ACHN (cell line): ENCODE measurements around the gene TMEM9B.
A peak's percentile ranks its signal among the peaks of the same experiment; 100 is the strongest.
"Not testable (repeated sequence)": the region's sequence is repeated elsewhere in the genome, so short reads cannot be mapped to it uniquely, and the experiment has no call there.

Source experiments
- DNase-seq: peaks from one replicate; pipeline ENCODE4 v3.0.0-alpha.2; 2015
- in situ Hi-C: cut with HindIII; loops from 2 replicates; pipeline ENCODE4 v1.10.0; 2017; ENCODE audit warnings: low sequenced_read_pairs, low pct_ligation_motif_present, low pct_unique_long_range_greater_than_20kb

The TMEM9B gene

DNA sequence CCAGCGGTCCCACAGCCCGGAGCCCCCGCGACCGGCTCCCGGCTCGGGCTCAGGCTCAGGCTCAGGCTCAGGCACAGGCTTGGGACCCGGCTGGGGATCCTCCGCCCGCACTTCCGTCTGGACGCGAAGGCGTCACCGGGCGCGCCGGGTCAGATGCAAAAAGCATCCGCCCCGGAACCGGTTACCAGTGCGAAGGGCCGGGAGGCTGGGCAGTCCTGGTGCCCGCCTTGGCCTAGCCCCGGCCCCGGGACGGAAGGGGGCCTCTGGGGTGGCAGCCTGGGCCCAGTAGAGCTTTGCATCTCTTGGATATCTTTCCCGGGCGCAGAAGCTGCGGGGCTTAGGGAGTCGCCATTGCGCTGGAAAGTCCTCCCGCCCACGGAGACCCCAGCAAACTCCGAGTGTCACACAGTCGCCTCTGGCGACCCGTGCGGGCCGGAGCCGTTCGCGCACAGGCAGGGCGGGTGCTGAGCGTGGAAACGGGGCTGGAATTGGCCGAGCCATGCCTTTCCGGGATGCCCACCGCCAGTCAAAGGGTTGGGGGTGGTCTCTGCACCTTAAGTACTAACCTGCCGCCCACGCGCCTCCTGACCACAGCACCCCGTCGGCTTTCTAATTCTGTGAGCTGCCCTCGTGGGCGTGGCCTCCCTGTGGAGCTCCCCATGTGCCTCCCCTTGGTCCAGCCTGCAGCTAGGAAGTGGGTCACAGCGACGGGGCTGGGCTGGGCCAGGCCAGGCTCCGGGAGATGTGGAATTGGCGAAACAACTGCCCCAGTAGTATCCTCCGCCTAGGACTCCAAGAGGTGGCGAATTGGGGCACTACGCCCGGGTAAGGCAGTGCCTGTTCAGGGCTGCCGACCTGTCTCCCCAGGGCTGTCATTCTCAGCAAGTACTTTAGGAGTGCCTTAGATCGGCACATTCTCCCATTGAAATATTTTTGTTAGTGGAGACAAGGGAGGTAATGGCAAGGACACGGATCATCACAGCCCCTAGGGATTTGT, at the start of gene TMEM9B:
Gene TMEM9B, minus strand, starts transcription at position 119 of the 997 bp plus-strand sequence. CDS start 129 bp downstream, outside the sequence.
- DNase-seq, result peak; percentile 89
- in situ Hi-C loops, result no loop called here

DNA sequence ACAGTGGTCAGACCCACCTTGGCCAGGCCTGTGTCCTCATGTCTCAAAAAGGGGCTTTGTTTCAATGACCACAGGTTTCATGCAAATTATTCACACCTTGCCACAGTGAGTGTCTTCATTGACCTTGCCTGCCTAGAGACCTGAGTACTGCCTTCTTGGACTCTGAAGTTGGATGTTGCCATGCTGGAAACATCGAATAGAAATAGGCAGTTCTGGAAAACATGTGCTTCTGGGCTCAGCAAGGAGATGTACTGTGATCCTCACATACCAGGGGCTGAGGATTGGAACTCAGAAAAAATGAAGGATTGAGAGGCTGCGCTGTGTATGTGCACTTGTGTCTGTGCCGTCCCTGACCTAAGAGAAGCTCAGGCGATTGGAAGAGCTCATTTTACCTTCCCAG, 49.1 kb upstream of the TMEM9B start:
- no peak for DNase-seq
- in situ Hi-C loops, result loop anchor here (25.0 kb wide), 1 partner anchor 124 kb away; no protein-coding TSS in a partner anchor

DNA sequence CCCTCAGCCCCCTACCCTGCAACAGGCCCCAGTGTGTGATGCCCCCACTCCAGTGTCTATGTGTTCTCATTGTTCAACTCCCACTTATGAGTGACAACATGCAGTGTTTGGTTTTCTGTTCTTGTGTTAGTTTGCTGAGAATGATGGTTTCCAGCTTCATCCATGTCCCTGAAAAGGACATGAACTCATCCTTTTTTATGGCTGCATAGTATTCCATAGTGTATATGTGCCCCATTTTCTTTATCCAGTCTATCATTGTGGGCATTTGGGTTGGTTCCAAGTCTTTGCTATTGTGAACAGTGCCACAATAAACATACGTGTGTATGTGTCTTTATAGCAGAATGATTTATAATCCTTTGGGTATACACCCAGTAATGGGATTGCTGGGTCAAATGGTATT, 45.3 kb upstream of the TMEM9B start:
- DNase-seq, result not testable (repeated sequence)
- in situ Hi-C loops, result loop anchor here (25.0 kb wide), 1 partner anchor 128 kb away; no protein-coding TSS in a partner anchor

DNA sequence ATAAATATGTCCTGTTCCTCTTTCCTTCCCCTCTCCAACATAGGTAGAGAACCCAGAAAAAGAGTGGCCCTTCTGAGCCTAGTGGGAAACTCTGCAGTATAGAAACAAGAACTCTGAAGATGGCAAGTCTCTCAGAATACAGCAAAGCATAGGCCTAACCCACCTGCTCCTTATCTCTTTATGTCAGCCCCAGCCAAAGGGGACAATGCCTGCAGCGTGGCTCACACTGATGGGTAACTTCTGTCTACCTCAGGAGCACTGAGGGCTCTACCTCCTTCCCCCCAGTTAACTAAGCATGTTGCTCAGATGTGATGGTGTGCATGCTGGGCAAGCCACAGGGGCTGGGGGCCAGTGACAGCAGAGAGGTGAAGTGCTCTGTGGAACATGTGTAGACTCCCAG, 44.4 kb upstream of the TMEM9B start:
- in situ Hi-C loops, result loop anchor here (25.0 kb wide), 1 partner anchor 129 kb away; no protein-coding TSS in a partner anchor
- no peak for DNase-seq

DNA sequence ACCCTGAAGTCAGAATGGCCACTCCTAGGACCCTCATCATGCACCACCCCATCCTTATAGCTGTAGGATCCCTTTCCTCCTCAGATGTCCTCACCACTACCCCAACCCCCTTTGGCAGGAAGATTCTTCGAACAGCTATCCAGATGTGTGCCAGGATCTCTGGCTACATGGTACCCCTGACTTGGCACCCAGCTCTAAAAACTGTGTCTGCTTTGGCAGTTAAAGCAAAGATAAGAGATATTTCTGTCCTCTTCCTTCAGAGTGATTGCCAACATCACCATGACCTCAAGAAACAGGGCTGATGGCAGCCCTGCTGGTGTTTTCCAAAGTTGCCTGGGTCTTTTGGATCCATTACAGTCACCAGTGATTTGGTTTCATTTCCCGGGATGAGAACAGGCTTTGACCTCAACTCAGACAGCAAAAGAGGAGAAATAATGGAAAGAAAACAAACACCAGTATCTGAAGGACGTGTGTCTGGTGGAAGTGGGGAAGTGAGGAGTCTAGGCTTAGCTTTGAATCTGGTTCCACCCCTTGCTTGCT, 43.8 kb upstream of the TMEM9B start:
- in situ Hi-C loops, result loop anchor here (25.0 kb wide), 1 partner anchor 129 kb away; no protein-coding TSS in a partner anchor
- no peak for DNase-seq

DNA sequence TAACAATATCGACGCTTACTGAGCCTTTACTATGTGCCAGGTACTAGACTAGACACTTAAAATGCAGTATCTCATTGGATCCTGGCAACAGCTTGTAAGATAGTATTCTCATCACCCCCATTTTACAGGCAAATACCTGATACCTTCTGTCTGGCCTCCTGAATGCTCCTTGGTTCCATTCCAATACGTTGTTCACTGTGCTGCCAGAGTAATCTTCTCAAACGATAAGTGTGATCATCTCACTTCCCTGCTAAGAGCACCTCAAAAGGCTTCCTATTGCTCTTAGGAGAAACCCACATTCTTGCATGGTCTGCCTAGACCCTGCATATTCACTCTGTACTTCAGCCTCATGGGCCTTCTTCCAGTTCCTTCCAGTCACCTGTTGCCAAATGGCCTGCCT, 40.8 kb upstream of the TMEM9B start:
- in situ Hi-C loops, result loop anchor here (25.0 kb wide), 1 partner anchor 132 kb away; no protein-coding TSS in a partner anchor
- no peak for DNase-seq

DNA sequence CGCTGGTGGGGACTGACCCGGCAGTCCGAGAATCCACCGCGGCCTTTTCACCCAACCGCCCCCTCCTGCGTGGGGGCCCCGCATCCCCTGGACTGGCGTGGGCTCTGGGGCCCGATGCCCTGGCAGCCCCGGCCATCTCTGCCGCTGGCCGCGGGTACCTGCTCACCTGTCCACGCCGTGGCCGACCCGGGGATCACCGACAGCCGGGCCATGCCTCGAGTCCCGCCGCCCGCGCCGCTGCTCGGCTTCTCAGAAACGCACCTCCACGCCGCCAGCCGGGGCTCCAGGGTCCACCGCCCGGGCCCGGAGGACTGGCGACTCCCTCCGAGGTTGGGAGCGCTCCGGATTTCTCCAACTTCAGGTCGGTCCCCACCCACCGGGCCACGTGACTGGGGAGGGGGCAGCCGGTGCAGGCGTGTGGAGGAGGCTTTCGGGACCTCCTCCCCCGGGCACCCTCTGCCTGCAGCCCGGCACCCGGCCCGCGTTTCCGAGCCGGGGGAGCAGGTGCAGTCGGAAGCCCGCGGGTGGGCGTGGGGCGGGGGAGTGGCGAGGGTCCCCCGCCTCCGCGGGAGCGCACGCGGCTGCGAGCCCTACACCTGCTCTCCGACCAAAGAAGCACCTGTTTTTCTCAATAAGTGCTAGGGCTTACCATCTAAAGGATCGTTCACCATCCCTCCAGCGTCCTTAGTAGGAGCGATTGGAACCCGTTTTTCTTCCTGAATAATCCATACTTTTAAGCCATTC, 40.1 kb upstream of the TMEM9B start:
- in situ Hi-C loops, result loop anchor here (25.0 kb wide), 1 partner anchor 133 kb away; no protein-coding TSS in a partner anchor
- no peak for DNase-seq

DNA sequence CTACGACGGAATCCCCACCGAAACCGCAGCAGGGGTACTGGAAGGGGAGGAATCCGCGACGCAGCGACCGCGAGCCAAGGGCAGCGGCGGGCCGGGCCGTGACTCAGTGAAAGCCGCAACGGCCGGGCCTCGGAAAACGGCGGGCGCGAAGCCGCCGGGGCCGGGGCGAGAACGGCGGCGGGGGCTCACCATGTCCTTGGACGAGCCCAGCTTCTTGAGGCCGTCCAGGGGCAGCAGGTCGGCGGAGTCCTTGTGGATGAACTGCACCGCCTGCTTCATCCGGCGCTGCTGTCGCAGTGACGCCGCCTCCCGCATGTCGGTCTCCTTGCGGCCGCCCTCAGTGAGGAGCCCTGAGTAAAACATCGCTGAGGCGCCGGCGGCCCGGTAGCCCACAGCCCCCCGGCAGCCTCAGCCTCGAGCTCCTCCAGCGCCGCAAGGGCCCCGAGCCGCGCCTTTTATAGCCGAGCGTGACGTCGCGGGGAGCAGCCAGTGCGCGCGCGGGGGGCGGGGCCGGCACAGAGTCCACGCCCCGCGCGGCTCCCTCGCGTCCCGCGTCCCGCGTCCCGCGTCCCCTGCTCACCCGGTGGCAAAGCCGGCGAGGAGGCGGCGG, 39.4 kb upstream of the TMEM9B start, which contains the start of gene NRIP3:
Gene NRIP3, minus strand, starts transcription at position 429 of the 610 bp plus-strand sequence. Its CDS starts 66 bp downstream, at position 363.
- in situ Hi-C loops, result loop anchor here (25.0 kb wide), 1 partner anchor 134 kb away; no protein-coding TSS in a partner anchor
- DNase-seq, result peak; percentile 57

DNA sequence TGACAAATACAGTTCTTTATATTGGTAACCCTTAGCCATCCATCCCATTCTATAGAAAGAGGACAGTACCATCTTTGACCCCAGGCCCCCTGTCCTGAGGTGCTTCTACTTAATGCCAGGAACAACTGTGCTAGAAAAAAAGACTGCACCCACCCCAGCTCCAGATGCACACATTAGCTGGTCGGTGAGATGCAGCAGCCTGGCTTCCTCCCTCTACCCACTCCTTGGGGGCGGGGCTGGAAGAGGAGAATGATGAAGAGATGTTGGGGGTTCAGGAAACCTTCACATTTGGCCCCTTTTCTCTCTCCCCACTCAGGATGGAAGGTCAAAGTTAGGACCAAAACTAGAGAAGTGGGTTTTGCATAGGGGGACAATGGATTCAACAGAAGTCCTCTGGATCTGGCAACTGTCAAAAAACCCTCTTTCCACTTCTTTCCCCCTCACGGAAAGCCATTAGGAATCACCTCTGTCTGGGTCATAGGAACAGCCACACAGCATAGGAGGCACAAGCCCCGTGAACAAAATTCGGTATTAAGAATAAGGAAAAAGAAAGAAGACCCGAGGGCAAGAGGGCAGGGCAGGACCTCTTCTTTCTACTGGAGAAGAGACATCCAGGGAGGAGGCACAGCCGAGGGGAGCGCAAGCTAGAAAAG, 38.8 kb upstream of the TMEM9B start:
- no peak for DNase-seq
- in situ Hi-C loops, result loop anchor here (25.0 kb wide), 1 partner anchor 134 kb away; no protein-coding TSS in a partner anchor

DNA sequence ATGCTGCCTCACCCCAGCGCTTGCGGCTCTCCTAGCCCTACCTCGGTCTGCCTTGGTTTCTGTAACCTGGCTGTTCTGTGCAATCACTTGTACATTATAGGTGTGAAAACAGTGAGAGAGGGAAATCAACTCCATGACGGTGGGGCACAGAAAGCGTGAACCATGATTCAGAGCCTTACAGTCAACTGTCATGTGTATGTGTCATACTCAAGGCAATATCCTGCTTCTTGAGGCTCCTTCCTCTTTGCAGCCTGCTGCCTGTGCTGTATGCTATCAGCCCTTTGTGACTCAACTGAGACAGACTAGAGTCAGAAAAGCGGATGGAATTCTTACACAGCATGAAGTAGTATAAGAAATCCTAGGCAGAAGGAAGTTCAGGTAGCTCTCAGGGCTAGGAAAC, 37.5 kb upstream of the TMEM9B start:
- in situ Hi-C loops, result loop anchor here (25.0 kb wide), 1 partner anchor 136 kb away; no protein-coding TSS in a partner anchor
- DNase-seq, result peak; percentile 84

DNA sequence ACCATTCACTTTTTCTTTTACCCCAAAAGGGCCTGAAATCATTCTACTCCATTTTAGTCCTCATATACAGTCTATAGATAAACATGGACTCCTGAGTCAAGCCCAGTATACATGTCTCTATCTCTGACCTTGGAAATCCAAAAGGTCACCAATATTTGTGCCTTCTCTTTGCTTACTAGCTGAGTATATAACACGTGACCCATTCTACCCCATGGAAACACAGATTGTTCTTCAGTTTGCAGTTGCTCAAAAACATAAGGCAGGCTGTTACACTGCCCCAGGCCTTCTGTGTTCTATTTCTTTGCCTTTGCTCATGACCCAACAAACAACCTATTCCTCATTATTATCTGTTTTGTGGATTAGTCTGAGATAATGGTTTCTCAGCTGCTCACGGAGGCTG, 33.8 kb upstream of the TMEM9B start:
- DNase-seq, result no peak
- in situ Hi-C loops, result no loop called here

DNA sequence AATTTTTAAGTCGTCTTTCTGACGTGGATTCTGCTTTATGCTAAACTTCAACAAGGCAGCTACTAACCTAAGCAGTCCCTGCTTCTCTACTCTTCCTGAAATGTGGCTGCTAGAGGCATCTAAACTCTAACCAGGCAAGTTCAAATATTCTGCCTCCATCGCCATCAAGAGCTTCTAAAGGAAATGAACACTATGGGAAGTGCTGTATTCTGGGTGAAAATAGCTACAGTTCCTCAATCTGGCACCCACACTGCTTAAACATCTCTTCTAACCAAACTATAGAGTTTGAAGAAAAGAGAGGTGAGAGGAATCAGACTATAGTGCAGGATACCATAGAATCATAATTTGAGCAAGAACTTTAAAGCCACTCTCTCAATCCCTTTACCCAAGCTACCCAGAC, 33.2 kb upstream of the TMEM9B start:
- no peak for DNase-seq
- in situ Hi-C loops, result no loop called here

DNA sequence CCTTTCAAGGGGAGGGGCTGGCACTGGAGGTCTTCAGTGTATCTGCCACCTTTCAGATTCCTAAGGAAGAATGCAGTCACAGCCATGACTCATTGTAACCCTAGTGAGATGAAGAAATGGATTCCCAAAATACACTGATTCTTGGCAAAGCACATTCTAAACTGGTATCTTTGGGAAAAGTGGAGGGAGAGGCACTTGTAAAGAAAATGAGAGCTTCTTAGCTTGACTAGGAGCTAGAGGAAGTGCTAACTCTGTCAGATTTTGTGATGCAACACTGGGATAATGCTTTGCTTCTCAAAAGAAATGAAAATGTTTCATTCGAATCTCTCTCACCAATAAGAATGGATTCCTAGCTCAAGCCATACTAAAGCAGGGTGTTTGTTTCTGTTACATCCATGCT, 25.2 kb upstream of the TMEM9B start:
- in situ Hi-C loops, result no loop called here
- peak; percentile 17 for DNase-seq

DNA sequence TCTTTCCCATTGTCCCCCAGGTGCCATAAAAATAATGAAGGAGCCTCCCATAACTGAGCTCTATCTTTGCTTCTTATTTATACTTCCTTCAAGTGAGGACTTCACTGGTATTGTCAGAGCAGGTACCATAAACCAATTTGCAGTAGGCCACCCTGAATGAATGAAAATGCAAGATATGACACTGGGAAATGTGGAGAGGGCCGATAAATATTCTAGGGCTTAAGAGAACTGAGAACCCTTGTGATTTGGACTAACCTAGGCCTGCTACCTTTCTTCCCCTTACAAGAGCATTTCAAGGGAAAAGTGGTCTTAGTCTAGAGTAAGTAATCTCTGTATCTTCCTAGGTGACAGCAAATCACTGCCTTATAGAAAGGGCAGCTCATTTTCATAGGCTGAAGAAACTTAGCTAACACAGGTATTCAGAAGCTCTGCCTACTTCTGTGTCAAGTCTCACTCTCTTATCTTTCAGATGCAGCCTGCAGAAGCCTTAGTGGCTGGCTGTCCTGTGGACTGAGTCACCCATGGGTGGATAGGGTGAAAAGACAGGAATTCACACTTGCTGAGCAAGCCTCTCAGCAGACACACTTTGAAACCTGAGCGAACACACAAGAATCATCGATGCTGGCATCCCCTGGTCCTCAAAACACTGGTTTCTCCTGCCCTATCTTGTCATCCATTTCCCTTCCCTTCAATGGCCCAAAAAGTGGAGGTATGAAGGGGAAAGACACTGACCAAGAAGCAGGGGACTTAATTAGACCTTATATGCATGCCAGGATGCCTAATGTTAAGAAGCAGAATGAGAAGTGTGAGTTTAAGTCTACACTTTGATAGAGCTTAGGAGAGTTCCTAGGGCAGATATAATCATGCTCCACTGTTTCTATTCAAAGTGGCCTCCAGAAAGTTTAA, 24.3 kb upstream of the TMEM9B start:
- peak; percentile 41 for DNase-seq

DNA sequence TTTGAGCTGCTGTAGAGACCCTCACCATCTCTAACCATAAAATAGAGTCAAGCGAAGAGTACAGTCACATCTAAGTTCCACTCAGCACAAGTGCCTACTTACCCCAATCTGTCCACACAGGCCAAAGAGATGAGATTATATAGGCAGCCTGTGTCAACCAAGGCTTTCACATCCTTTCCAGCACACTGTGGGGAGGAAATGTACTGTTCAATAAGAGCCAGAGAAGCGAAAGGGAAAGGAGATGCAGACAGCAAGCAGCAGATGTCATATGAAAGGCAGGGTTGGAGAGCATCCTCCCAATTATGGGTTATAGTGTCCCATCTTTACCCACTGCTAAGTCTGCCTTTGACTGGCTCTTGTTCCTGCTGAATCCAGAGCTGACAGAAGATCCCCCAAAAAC, 23.2 kb upstream of the TMEM9B start:
- in situ Hi-C loops, result no loop called here
- DNase-seq, result no peak

More for the DNA sequence above, 24.3 kb upstream of the TMEM9B start:
- in situ Hi-C loops, result no loop called here

DNA sequence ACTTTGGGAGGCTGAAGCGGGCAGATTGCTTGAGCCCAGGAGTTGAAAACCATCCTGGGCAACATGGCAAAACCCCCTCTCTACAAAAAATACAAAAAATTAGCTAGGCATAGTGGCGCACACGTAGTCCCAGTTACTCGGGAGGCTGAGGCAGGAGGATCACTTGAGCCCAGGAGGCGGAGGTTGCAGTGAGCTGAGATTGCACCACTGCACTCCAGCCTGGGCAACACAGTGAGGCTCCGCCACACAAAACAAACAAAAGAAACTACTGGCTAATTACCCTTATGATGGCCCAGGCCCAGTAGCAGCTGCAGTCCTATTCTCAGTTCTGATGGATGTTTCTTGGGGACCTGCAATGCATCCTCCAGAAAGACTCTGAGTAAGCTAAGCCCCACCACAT, 22.5 kb upstream of the TMEM9B start:
- DNase-seq, in situ Hi-C loops: not testable (repeated sequence)

DNA sequence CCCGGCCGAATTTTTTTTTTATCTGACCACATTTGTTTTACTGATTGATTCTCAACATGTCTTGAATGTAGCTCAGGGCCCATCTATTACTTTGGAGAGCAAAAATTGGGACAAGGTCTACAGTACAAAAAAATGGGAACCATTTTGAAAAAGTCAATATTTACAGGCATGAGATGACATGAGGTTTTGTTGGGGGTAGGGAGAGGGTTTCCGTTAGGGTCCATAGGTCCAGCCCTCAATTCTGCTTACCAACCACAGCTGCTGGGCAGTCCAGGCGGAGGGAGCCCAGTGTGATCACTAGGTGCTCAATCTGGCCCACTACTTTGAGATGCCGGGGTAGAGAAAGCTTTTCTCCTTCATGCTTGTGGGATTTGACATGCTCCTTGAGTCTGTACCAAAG, 21.2 kb upstream of the TMEM9B start:
- in situ Hi-C loops, result no loop called here

More for the DNA sequence above, 21.2 kb upstream of the TMEM9B start:
- DNase-seq, result no peak
